ENCODE results near the gene MMP17.
"Not testable (repeated sequence)": the region's sequence is repeated elsewhere in the genome, so short reads cannot be mapped to it uniquely, and the experiment has no call there.

The MMP17 gene

GRCh38 chr12:131808744-131809371 is 19.3 kb upstream of the MMP17 start:
- DNase-seq (ENCODE audit: low read depth) = no peak
- H3K4me3 ChIP-seq (replicated peaks; ENCODE audit: low read depth, low read length) = no peak overlapping the region
- TF ChIP-seq CTCF (IDR thresholded peaks at IDR 0.05; ENCODE audit: low read length, missing control alignments) = no peak

GRCh38 chr12:131809476-131810254 is 18.5 kb upstream of the MMP17 start:
- H3K4me3 ChIP-seq (replicated peaks; ENCODE audit: low read depth, low read length); DNase-seq (ENCODE audit: low read depth): not testable (repeated sequence)

GRCh38 chr12:131810726-131811125 is 17.5 kb upstream of the MMP17 start:
- DNase-seq (ENCODE audit: low read depth) = no peak
- no peak overlapping the region for H3K4me3 ChIP-seq (replicated peaks; ENCODE audit: low read depth, low read length)
- TF ChIP-seq CTCF (IDR thresholded peaks at IDR 0.05; ENCODE audit: low read length, missing control alignments) = no peak

- H3K4me3 ChIP-seq (replicated peaks; ENCODE audit: low read depth, low read length) = no peak overlapping the region
- no peak for DNase-seq (ENCODE audit: low read depth)
- TF ChIP-seq CTCF (IDR thresholded peaks at IDR 0.05; ENCODE audit: low read length, missing control alignments) = no peak
Observed at GRCh38 chr12:131815131-131815530, 13.1 kb upstream of the MMP17 start.

- no peak overlapping the region for H3K4me3 ChIP-seq (replicated peaks; ENCODE audit: low read depth, low read length)
- TF ChIP-seq CTCF (IDR thresholded peaks at IDR 0.05; ENCODE audit: low read length, missing control alignments) = no peak
- DNase-seq (ENCODE audit: low read depth) = no peak
Observed at GRCh38 chr12:131816495-131816894, 11.7 kb upstream of the MMP17 start.

GRCh38 chr12:131817241-131817640 is 11.0 kb upstream of the MMP17 start:
- no peak for DNase-seq (ENCODE audit: low read depth)
- no peak for TF ChIP-seq CTCF (IDR thresholded peaks at IDR 0.05; ENCODE audit: low read length, missing control alignments)
- no peak overlapping the region for H3K4me3 ChIP-seq (replicated peaks; ENCODE audit: low read depth, low read length)

- DNase-seq (ENCODE audit: low read depth) = no peak
- no peak for TF ChIP-seq CTCF (IDR thresholded peaks at IDR 0.05; ENCODE audit: low read length, missing control alignments)
Observed at GRCh38 chr12:131818821-131819585, 9.2 kb upstream of the MMP17 start.

More at GRCh38 chr12:131818821-131819585, 9.2 kb upstream of the MMP17 start:
- H3K4me3 ChIP-seq (replicated peaks; ENCODE audit: low read depth, low read length) = no peak overlapping the region

Data from fibroblast of pulmonary artery (primary cell).